ENCODE data around the gene NCKAP5. TPM values are rescaled to one million over a fixed set of nuclear protein-coding genes. Genes with fewer than 3 reads are reported as not detected.

Gene NCKAP5
- total and polyA plus RNA-seq, 2 donors (not counting 1 experiment from before 2014, with no cell fraction given), result not detected

GRCh38 chr2:132640116-132640515 is 928.1 kb downstream of the NCKAP5 start:
- no peaks in the 10 kb centered on the region for H3K27me3 Mint-ChIP-seq
- peaks cover 0 to 4% of the 10 kb centered on the region in 2 donors for H3K4me1 ChIP-seq (ENCODE audit: control insufficient read depth in 2 of 2, insufficient read depth in 2 of 2, low read length in 2 of 2)
- TF ChIP-seq CTCF (IDR thresholded peaks at IDR 0.05), result no peak
- no peak for TF ChIP-seq EZH2 (IDR thresholded peaks at IDR 0.05; ENCODE audit: borderline replicate concordance, insufficient read depth, low read depth, low read length, poor library complexity, severe bottlenecking)
- intact Hi-C loops (cut with micrococcal nuclease), result no loop called here
- no peaks in the 10 kb centered on the region for H3K36me3 ChIP-seq (replicated peaks in 1 of 2; ENCODE audit: control extremely low read depth in 1 of 2, control insufficient read depth in 1 of 2, extremely low read depth in 1 of 2, insufficient read depth in 2 of 2, low read length in 1 of 2)
- H3K9ac ChIP-seq (ENCODE audit: low read length), result no peak overlapping the region
- no peak overlapping the region for H3K27ac ChIP-seq (ENCODE audit: low read length in 2 of 2)
- H3K79me2 ChIP-seq (ENCODE audit: control insufficient read depth, insufficient read depth, low read length), result no peaks in the 10 kb centered on the region
- CTCF ChIA-PET, result no interaction called here
- POLR2A ChIA-PET, result no interaction called here
- DNase-seq (no peak), ATAC-seq (ENCODE audit: low read depth) (no peak)
- peaks cover 22% of the 10 kb centered on the region for H3K4me1 Mint-ChIP-seq
- H3K9me3 ChIP-seq (ENCODE audit: control extremely low read depth in 1 of 3, control insufficient read depth in 2 of 3, insufficient read depth in 1 of 3, low read length in 2 of 3), result peaks cover 0 to 7% (median 0%) of the 10 kb centered on the region in 3 donors
- no peaks in the 10 kb centered on the region for H4K20me1 ChIP-seq (ENCODE audit: control insufficient read depth, insufficient read depth, low read length, poor library complexity, severe bottlenecking)
- no peak overlapping the region for H3K4me2 ChIP-seq (replicated peaks; ENCODE audit: low read depth, low read length, poor library complexity, severe bottlenecking)
- H3K27ac Mint-ChIP-seq, result no peak overlapping the region
- H3K27me3 ChIP-seq (replicated peaks in 1 of 4; ENCODE audit: control extremely low read depth in 1 of 4, control insufficient read depth in 3 of 4, insufficient read depth in 4 of 4, low read length in 3 of 4), result no peaks in the 10 kb centered on the region
- no peak overlapping the region for H3K4me3 ChIP-seq (ENCODE audit: control extremely low read depth in 1 of 5, extremely low read depth in 1 of 5, insufficient read depth in 1 of 5, low read depth in 2 of 5, low read length in 4 of 5)
- no peaks in the 10 kb centered on the region for H3K9me3 Mint-ChIP-seq (ENCODE audit: insufficient read depth)
- H2AFZ ChIP-seq (ENCODE audit: insufficient read depth, low read depth, low read length, poor library complexity, severe bottlenecking), result no peak overlapping the region
- H3K4me3 Mint-ChIP-seq, result no peak overlapping the region

- Mint-ChIP-seq H3K4me1 (peaks cover 12% of the 10 kb centered on the region), H3K27me3 (peaks cover 3% of the 10 kb centered on the region), H3K4me3 (no peak overlapping the region), H3K9me3 (ENCODE audit: insufficient read depth) (peaks cover 5% of the 10 kb centered on the region), H3K27ac (no peak overlapping the region)
- H4K20me1 ChIP-seq (ENCODE audit: control insufficient read depth, insufficient read depth, low read length, poor library complexity, severe bottlenecking), result no peaks in the 10 kb centered on the region
- H3K36me3 ChIP-seq (replicated peaks in 1 of 2; ENCODE audit: control extremely low read depth in 1 of 2, control insufficient read depth in 1 of 2, extremely low read depth in 1 of 2, insufficient read depth in 2 of 2, low read length in 1 of 2), result no peaks in the 10 kb centered on the region
- H3K27ac ChIP-seq (ENCODE audit: low read length in 2 of 2), result no peak overlapping the region
- no peak overlapping the region for H3K4me3 ChIP-seq (ENCODE audit: control extremely low read depth in 1 of 5, extremely low read depth in 1 of 5, insufficient read depth in 1 of 5, low read depth in 2 of 5, low read length in 4 of 5)
- no peak overlapping the region for H3K9ac ChIP-seq (ENCODE audit: low read length)
- ATAC-seq (ENCODE audit: low read depth) (no peak), DNase-seq (no peak)
- H3K4me1 ChIP-seq (ENCODE audit: control insufficient read depth in 2 of 2, insufficient read depth in 2 of 2, low read length in 2 of 2), result no peaks in the 10 kb centered on the region
- H3K27me3 ChIP-seq (replicated peaks in 1 of 4; ENCODE audit: control extremely low read depth in 1 of 4, control insufficient read depth in 3 of 4, insufficient read depth in 4 of 4, low read length in 3 of 4), result no peaks in the 10 kb centered on the region
- ChIA-PET CTCF (no interaction called here), POLR2A (no interaction called here)
- TF ChIP-seq EZH2 (IDR thresholded peaks at IDR 0.05; ENCODE audit: borderline replicate concordance, insufficient read depth, low read depth, low read length, poor library complexity, severe bottlenecking) (no peak), CTCF (IDR thresholded peaks at IDR 0.05) (no peak)
- no peak overlapping the region for H2AFZ ChIP-seq (ENCODE audit: insufficient read depth, low read depth, low read length, poor library complexity, severe bottlenecking)
- WGBS (ENCODE audit: insufficient coverage), result 97% methylated on average over 3 of the region's 5 CpGs
- no peak overlapping the region for H3K4me2 ChIP-seq (replicated peaks; ENCODE audit: low read depth, low read length, poor library complexity, severe bottlenecking)
- intact Hi-C loops (cut with micrococcal nuclease), result no loop called here
- no peaks in the 10 kb centered on the region for H3K79me2 ChIP-seq (ENCODE audit: control insufficient read depth, insufficient read depth, low read length)
- H3K9me3 ChIP-seq (ENCODE audit: control extremely low read depth in 1 of 3, control insufficient read depth in 2 of 3, insufficient read depth in 1 of 3, low read length in 2 of 3), result peaks cover 0 to 5% (median 0%) of the 10 kb centered on the region in 3 donors
Observed at GRCh38 chr2:132638313-132639040, 929.8 kb downstream of the NCKAP5 start.
